ENCODE measurements around the gene ZNF141.

GRCh38 chr4:338759-339097, 1.1 kb downstream of the ZNF141 start:
- TF ChIP-seq MXI1 (IDR thresholded peaks at IDR 0.05; ENCODE audit: borderline replicate concordance, low read depth, low read length), result no peak
- no peak for TF ChIP-seq CTCF (conservative IDR thresholded peaks at IDR 0.05; ENCODE audit: low read depth, low read length)
- TF ChIP-seq POLR2A (IDR thresholded peaks at IDR 0.05; ENCODE audit: low read depth, low read length), result no peak
- TF ChIP-seq BHLHE40 (IDR thresholded peaks at IDR 0.05; ENCODE audit: low read depth, low read length), result no peak
- TF ChIP-seq CEBPB (IDR thresholded peaks at IDR 0.05; ENCODE audit: low read depth, low read length), result no peak
- no peak for TF ChIP-seq MAZ (IDR thresholded peaks at IDR 0.05; ENCODE audit: borderline replicate concordance, low read depth, low read length)
- no peak for TF ChIP-seq SMC3 (IDR thresholded peaks at IDR 0.05; ENCODE audit: low read depth, low read length)
- TF ChIP-seq RAD21 (IDR thresholded peaks at IDR 0.05; ENCODE audit: low read length), result no peak
- no peak for TF ChIP-seq USF2 (IDR thresholded peaks at IDR 0.05; ENCODE audit: low read depth, low read length)
- no peak for TF ChIP-seq ELK1 (IDR thresholded peaks at IDR 0.05; ENCODE audit: borderline replicate concordance, low read depth, low read length)
- TF ChIP-seq NFE2L2 (IDR thresholded peaks at IDR 0.05; ENCODE audit: low read depth, low read length), result no peak
- TF ChIP-seq MAFK (IDR thresholded peaks at IDR 0.05; ENCODE audit: low read depth, low read length), result no peak
- TF ChIP-seq RFX5 (IDR thresholded peaks at IDR 0.05; ENCODE audit: low read depth, low read length), result no peak
- no peak for TF ChIP-seq CHD1 (IDR thresholded peaks at IDR 0.05; ENCODE audit: low read depth, low read length)

All from IMR-90 (cell line).